NB4 (cell line): ENCODE measurements around the gene SEC16A.

Experiments used
- DNase-seq: peaks from one replicate; pipeline ENCODE4 v3.0.0; 2010; ENCODE audit warnings: low read depth
- H3K4me3 ChIP-seq: one replicate; pipeline ENCODE4 v1.5.1; 2011; ENCODE audit warnings: mild to moderate bottlenecking, low read depth, low read length, moderate library complexity
- CTCF ChIP-seq: IDR thresholded peaks from one replicate; pipeline ENCODE4 v1.5.1; 2012; ENCODE audit warnings: low read depth, low read length
- MAX ChIP-seq: IDR thresholded peaks from 2 replicates; pipeline ENCODE4 v1.6.1; 2011; ENCODE audit warnings: low read depth, low read length
- MYC ChIP-seq: IDR thresholded peaks from 2 replicates; pipeline ENCODE4 v1.6.1; 2011; ENCODE audit warnings: low read depth, low read length
- POLR2A ChIP-seq: IDR thresholded peaks from 2 replicates; pipeline ENCODE4 v1.6.1; 2011; ENCODE audit warnings: mild to moderate bottlenecking; ENCODE audit not compliant: insufficient read length; ENCODE audit errors: extremely low read depth

SEC16A gene

GRCh38 chr9:136482793-136483588 lies at the start of gene SEC16A:
SEC16A (minus strand) TSS chr9:136483040; CDS start chr9:136477615, 5,425 bp downstream.
- peak; percentile 81 for TF ChIP-seq POLR2A
- peak; percentile 24 for TF ChIP-seq MYC
- TF ChIP-seq MAX: peak; percentile 12; the same call in 1 of the 2 replicates
- TF ChIP-seq CTCF: no peak
- DNase-seq: peak; percentile 96
- H3K4me3 ChIP-seq: peak within 1 kb of the TSS; percentile 97

- TF ChIP-seq MYC (no peak), MAX (no peak), CTCF (no peak), POLR2A (no peak)
- no peak for DNase-seq
- no peak overlapping the region for H3K4me3 ChIP-seq
These were observed 49.3 kb upstream of the SEC16A start for GRCh38 chr9:136531904-136532798.

GRCh38 chr9:136531186-136531903 lies 48.5 kb upstream of the SEC16A start:
- no peak overlapping the region for H3K4me3 ChIP-seq

GRCh38 chr9:136530461-136531089 lies 47.7 kb upstream of the SEC16A start:
- H3K4me3 ChIP-seq: no peak overlapping the region
- no peak for DNase-seq
- TF ChIP-seq POLR2A (no peak), MYC (no peak), MAX (no peak), CTCF (no peak)

More at GRCh38 chr9:136531186-136531903, 48.5 kb upstream of the SEC16A start:
- TF ChIP-seq CTCF (no peak), MYC (no peak)
- DNase-seq: no peak
